ENCODE results near the gene PTGFRN. TPM values are rescaled to one million over a fixed set of nuclear protein-coding genes. Genes with fewer than 3 reads are reported as not detected.

The PTGFRN gene
- total and polyA plus RNA-seq, 9 of the 15 experiments (the other 6 are each of a cell fraction or from before 2014, with no cell fraction given) = 17.3 to 33.1 (median 25.7) TPM

GRCh38 chr1:117022114-117022513 is 112.4 kb downstream of the PTGFRN start:
- ATAC-seq (no peak), FAIRE-seq (no peak), DNase-seq (ENCODE audit: extremely low read depth in 1 of 4, low spot score in 3 of 4) (no peak)
- Histone ChIP-seq H3K9me3 (replicated peaks; ENCODE audit: control insufficient read depth, insufficient read depth, low read depth, low read length) (no peaks in the 10 kb centered on the region), H3K4me1 (replicated peaks in 1 of 2; ENCODE audit: control insufficient read depth in 2 of 2, insufficient read depth in 2 of 2, low read length in 2 of 2) (peaks cover 0 to 5% of the 10 kb centered on the region in 2 experiments; a peak in 2 of 5 replicates), H4K20me1 (replicated peaks; ENCODE audit: control insufficient read depth, insufficient read depth, low read length) (no peaks in the 10 kb centered on the region), H3K27ac (ENCODE audit: extremely low read depth, low read depth, low read length) (no peak overlapping the region), H3K79me2 (ENCODE audit: control insufficient read depth, insufficient read depth, low read length) (no peaks in the 10 kb centered on the region), H3K9me1 (ENCODE audit: control insufficient read depth, insufficient read depth, low read length) (no peaks in the 10 kb centered on the region), H3K4me3 (no peak overlapping the region), H3K9ac (ENCODE audit: insufficient read depth in 1 of 2, low read depth in 2 of 2, low read length in 2 of 2) (no peak overlapping the region), H3K27me3 (ENCODE audit: control insufficient read depth in 2 of 2, insufficient read depth in 2 of 2, low read length in 2 of 2) (peaks cover 6 to 16% of the 10 kb centered on the region in 2 experiments; a peak in 4 of 5 replicates), H3K4me2 (ENCODE audit: insufficient read depth, low read length) (no peak overlapping the region), H2AFZ (ENCODE audit: low read depth, low read length) (no peak overlapping the region), H3K36me3 (ENCODE audit: control insufficient read depth, insufficient read depth, low read length) (no peaks in the 10 kb centered on the region)
- intact Hi-C loops (cut with micrococcal nuclease) (no loop called here), in situ Hi-C loops (cut with MboI) (no loop called here)
- ChIA-PET CTCF (ENCODE audit: low intra/inter-chr PET ratio) (no interaction called here), POLR2A (interaction anchor here (1.2 kb wide), 1 partner anchor 18 kb away, joined by 4 read pairs; no protein-coding TSS in a partner anchor)
- WGBS (ENCODE audit: insufficient coverage, low coverage, missing lambda C conversion rate) = 7% methylated on average over 3 of the region's 3 CpGs
- no TSS peak for BruUV-seq (replicated peaks)
- TF ChIP-seq TGIF2 (CRISPR knock-in tag; IDR thresholded peaks at IDR 0.05) = no peak
- no peak for TF ChIP-seq ESRRB (CRISPR knock-in tag; IDR thresholded peaks at IDR 0.05; ENCODE audit: borderline replicate concordance)
- no peak for TF ChIP-seq SRSF9 (IDR thresholded peaks at IDR 0.05; ENCODE audit: borderline replicate concordance, low read depth, low read length)
- 0 out of 2 replicates have a peak, but pooled peaks have one; percentile 12 for TF ChIP-seq MAFG (tag; conservative IDR thresholded peaks at IDR 0.05)
- no peak for TF ChIP-seq MXI1 (IDR thresholded peaks at IDR 0.05; ENCODE audit: low read depth, low read length)
- TF ChIP-seq ETV5 (CRISPR knock-in tag; IDR thresholded peaks at IDR 0.05; ENCODE audit: low read depth) = no peak
- no peak for TF ChIP-seq ZNF124 (CRISPR knock-in tag; IDR thresholded peaks at IDR 0.05)
